GM18498 (cell line): ENCODE data around the gene ISY1.
"Not testable (repeated sequence)": the region's sequence is repeated elsewhere in the genome, so short reads cannot be mapped to it uniquely, and the experiment has no call there.

ENCODE experiments used
- ATAC-seq: cut with Tn5 transposase; IDR thresholded peaks from one replicate; pipeline ENCODE4 v1.9.1; 2021; ENCODE audit warnings: mild to moderate bottlenecking, moderate library complexity; ENCODE audit not compliant: unreplicated experiment

ISY1 gene

GRCh38 chr3:129095285-129095684 lies 65.6 kb downstream of the ISY1 start:
- ATAC-seq: no peak

GRCh38 chr3:129088312-129088711 lies 72.6 kb downstream of the ISY1 start:
- ATAC-seq: not testable (repeated sequence)

GRCh38 chr3:129087904-129088303 lies 73.0 kb downstream of the ISY1 start:
- ATAC-seq: not testable (repeated sequence)

DNA sequence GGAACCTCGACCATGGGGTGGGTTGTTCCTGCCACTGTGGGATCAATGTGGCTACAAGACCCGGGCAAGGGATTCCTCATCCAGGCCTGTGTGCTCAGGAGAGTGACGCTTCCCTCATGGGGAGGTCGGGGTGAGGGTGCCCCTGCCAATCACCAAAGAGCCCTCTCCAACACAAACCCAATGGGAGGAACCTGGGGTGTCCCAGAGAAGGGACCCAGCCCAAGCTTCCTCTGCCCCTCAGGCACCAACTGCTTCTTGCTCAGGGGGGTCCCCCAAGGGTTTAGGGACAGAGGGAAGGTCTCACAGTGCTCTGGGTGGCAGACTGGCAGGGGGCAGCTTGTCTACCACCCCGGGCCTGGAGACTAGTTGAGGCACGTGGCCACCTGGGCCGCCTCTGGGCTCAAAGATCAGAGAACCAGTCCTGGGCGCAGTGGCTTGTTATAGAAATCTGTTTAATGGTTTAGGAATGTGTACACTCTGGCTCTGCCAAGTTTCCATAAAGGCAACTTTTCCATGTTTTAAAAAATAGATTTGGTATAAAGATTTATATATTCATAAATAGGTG lies 73.6 kb downstream of the ISY1 start:
- no peak for ATAC-seq

DNA sequence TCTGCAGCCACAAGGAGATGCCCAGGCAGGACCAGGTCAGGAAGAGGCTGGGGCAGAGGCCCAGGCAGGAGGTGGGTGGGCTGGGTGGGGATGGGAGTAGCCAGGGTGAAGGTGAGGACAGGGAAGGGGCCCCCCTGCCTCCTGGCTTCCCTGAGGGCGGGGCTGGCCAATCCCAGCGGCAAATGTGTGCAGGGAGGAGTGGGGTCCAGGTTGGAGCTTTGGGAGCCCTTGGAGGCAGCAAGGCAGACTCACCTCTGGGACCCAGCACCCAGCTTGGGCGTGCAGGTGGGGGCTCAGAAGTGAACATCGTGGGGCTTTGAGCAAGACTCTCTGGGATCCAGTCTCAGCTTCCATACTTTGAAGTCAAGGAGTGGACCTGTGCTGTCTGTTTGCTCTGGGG lies 75.0 kb downstream of the ISY1 start:
- ATAC-seq: no peak

GRCh38 chr3:129085165-129085715 lies 75.6 kb downstream of the ISY1 start:
- ATAC-seq: no peak

GRCh38 chr3:129084501-129084900 lies 76.4 kb downstream of the ISY1 start:
- ATAC-seq: no peak

DNA sequence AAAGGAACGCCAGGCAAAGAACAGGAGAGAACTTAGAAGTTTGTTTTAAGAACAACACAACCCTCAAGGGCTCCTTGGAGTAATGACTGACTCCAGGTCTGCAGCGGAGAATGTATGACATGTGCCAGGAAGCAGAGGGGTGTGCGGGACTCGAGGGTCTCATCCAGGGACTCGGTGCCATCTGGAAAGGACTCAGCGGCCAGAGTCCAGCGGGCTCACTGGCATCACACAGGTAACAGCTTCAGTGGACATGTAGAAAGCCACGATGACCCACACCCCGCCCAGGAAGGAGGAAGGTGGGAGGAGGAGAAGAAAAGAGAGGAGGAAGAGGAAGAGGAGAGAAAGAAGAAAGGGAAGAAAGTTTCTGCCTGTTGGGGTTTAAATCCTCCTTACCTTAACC lies 78.8 kb downstream of the ISY1 start:
- no peak for ATAC-seq

DNA sequence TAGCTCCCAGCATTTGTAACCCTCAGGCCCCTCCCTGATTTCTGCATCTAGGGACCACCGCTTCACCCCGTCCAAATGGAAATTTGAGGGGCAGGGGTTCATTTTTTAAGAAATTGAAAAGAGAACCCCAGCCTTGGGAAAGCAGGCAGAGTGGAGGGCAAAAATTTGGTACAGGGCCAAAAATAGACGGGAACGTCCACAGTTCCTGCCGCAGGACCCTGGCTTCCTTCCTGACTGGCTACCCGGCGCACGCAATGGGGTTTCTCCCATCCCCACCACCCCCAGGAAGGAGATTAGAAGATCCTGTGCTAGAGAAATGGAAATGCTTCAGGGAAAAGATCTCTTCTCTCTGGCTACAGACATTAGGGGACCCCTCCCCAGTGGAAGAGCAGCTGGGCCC lies 79.4 kb downstream of the ISY1 start:
- no peak for ATAC-seq

DNA sequence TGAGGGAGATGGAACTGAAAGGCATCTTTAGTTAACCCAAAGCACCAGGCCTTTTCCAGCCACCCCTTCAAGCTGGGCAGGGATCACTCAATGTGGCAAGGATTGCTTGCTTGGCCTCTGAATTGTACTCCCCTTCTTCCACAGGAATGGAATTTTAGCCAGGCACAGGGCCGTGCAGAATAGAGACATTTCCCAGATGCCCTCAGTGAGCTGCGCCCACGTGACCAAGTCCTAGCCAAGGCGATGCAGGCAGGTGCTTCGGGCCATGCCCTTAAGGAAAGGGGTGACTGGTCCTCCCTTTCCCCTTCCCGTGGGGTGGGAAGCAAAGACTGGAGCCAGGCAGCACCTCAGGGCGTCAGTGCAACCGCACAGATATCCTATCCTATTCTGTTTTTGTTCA lies 82.4 kb downstream of the ISY1 start:
- no peak for ATAC-seq
